ENCODE data around the gene TTC4.

- TF ChIP-seq EZH2 (IDR thresholded peaks at IDR 0.05) (no peak), POLR2AphosphoS5 (IDR thresholded peaks at IDR 0.05; ENCODE audit: borderline replicate concordance, low read depth, low read length) (no peak), FOXP2 (optimal IDR thresholded peaks at IDR 0.05; ENCODE audit: control extremely low read depth, extremely low read length, insufficient read depth) (no peak)
Observed at GRCh38 chr1:54745274-54745673, 29.6 kb downstream of the TTC4 start.
